ENCODE results near the gene ACVR1.

GRCh38 chr2:157698430-157698829 is 177.7 kb downstream of the ACVR1 start:
- TF ChIP-seq CTCF (IDR thresholded peaks at IDR 0.05; ENCODE audit: borderline replicate concordance, extremely low read depth, low read length, poor library complexity, severe bottlenecking) (no peak), EZH2 (IDR thresholded peaks at IDR 0.05; ENCODE audit: borderline replicate concordance, low read depth, low read length, severe bottlenecking) (no peak)
